ENCODE measurements around the gene DCC. TPM values are rescaled to one million over a fixed set of nuclear protein-coding genes. Genes with fewer than 3 reads are reported as not detected.

DCC gene
- total RNA-seq, 1 experiment from 2014 or later = not detected

DNA sequence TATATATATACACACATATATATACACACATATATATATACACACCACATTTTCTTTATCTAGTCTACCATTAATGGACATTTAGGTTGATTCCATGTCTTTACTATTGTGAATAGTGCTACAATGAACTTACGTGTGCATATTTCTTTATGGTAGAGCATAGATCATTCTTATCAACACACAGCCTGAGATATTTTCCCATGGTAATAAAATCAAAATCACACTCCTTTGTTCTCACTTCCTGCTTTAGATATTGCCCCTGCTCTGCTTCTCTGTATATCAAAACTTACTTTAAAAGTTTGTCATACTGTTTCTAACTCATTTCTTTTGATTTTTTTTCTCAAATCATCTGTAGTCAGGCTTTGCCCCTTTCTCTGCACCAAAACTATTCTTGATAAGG, 119.9 kb downstream of the DCC start:
- no peak for DNase-seq (ENCODE audit: low read depth)
- in situ Hi-C loops (cut with HindIII; ENCODE audit: low pct_unique_long_range_greater_than_20kb, low sequenced_read_pairs) = no loop called here

DNA sequence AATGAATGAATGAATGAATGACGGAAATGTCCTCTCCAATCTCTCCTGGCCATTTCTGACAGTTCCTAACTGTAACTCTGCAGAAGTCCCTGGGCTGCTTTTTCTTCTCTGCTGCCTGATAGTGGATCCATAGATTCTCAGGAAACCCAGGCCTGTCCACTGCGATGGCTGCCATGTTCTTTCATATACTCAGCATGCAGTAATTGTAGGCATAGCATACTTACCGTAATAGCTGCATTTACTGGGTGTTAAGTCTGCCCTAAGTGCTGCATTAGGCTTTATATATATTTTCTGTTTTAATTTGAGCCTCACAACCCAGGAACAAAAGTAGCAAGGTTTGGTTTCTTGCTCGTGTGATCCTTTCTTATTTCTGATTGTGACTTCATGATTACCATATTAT, 122.9 kb downstream of the DCC start:
- no peak for DNase-seq (ENCODE audit: low read depth)
- in situ Hi-C loops (cut with HindIII; ENCODE audit: low pct_unique_long_range_greater_than_20kb, low sequenced_read_pairs) = no loop called here

DNA sequence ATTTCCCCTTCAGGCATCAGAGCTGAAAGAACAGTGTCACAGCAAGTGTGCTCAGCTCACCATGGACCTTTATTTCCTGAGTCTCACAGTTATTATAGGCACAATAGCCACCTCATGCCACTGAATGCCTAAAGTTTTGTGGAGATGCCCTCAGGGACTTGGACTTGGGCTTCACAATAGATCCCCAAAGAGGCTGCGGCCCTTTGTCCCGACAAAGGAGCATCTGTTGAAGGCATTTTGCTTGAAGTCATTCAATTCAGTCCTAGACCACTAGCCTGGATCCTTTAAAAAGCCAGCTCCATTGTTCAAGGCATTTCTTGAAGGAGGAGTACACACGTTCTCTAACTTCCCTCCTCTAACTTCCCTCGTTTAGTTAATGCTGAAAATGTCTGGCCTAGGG, 125.4 kb downstream of the DCC start:
- no peak for DNase-seq (ENCODE audit: low read depth)
- in situ Hi-C loops (cut with HindIII; ENCODE audit: low pct_unique_long_range_greater_than_20kb, low sequenced_read_pairs) = no loop called here

DNA sequence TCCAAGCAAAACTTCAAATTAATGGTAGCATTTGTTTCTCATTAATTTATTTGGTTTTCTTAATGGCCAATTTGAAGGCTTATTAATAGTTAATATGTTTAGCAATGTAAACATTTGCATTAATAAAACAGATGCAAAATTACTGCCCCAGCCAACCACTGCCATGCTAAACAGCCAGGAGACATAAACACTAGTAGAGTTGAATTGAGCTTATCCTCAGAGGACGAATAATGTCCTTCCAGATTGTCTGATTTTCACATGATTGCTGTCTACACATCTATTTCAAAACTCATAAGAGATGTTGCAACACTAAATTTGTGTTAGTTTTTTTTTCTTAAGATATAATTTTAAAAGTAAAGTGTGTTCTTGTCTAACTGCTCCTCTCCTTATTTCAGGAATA, 128.5 kb downstream of the DCC start:
- DNase-seq (ENCODE audit: low read depth) = no peak
- in situ Hi-C loops (cut with HindIII; ENCODE audit: low pct_unique_long_range_greater_than_20kb, low sequenced_read_pairs) = no loop called here

DNA sequence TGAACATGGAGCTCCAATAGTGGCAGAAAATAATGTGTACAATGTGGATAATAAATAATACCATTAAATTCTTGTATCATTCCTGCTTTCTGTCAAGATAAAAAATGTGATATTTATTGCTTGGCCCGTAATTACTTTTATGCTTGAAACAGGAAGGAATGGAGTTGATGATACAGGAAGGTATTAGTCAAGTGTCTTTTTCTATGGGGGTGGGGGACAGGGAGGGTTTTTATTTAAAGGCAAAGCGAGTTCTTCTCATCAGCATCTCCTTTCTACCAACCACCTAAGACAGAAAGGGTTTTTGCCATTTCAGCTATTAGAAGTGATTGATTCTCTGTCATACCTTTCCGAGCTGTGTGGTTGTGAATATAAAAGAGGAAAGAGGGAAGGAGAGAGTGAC, 135.3 kb downstream of the DCC start:
- in situ Hi-C loops (cut with HindIII; ENCODE audit: low pct_unique_long_range_greater_than_20kb, low sequenced_read_pairs) = no loop called here
- DNase-seq (ENCODE audit: low read depth) = no peak

DNA sequence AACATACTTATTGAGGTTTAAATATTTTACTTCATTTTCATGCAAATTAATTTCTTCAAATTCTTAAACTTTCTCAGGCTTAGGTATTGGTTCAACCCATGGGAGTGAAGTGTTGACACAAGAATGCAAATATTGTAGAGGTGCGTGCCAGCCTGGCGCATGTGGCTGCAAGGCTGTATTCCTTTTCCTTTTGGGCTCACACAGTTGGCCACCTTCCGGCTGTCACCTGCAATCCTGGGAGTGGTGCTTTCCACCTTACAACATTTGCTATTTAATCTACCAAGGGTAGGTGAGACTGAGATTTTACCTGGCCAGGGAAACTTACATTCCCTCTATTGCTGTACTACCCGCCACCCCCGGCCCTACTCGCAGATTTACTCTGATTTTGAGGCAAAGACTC, 141.1 kb downstream of the DCC start:
- DNase-seq (ENCODE audit: low read depth) = no peak
- in situ Hi-C loops (cut with HindIII; ENCODE audit: low pct_unique_long_range_greater_than_20kb, low sequenced_read_pairs) = no loop called here

DNA sequence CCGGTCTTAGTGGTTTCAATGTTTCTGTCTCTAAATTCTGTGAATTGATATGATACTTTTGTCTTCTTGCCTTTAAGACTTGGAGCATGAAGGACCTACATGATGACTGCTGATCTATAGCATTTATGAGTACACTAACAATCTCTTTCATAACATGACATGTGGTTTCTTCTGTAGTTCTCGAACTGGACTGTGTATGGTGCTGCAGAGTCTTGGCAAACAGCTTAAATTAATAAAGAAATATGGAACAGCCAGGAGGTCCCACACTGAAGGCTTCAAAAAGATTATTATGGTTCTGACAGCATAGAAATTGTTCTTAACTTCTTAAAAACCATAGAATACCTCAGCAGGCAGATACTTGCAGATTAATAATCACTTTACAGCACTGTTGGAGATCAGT, 145.0 kb downstream of the DCC start:
- in situ Hi-C loops (cut with HindIII; ENCODE audit: low pct_unique_long_range_greater_than_20kb, low sequenced_read_pairs) = no loop called here
- no peak for DNase-seq (ENCODE audit: low read depth)

DNA sequence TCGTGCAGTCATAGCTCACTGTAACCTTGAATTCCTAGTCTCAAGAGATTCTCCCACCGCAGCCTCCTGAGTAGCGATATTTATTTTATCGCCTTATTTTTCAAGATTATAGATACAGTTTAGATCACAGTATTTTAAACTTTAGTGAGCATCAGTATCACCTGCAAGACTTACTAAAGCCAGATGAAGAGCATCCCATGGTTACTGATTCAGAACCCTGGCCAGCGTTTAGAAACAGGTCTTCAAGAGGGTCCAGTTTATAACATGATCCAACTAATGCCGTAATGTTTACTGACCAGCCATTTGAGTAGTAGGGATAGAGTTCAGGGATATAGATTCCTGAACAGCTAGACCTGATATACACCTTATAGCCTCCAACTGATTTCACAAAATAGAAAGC, 146.1 kb downstream of the DCC start:
- in situ Hi-C loops (cut with HindIII; ENCODE audit: low pct_unique_long_range_greater_than_20kb, low sequenced_read_pairs) = no loop called here
- DNase-seq (ENCODE audit: low read depth) = no peak

DNA sequence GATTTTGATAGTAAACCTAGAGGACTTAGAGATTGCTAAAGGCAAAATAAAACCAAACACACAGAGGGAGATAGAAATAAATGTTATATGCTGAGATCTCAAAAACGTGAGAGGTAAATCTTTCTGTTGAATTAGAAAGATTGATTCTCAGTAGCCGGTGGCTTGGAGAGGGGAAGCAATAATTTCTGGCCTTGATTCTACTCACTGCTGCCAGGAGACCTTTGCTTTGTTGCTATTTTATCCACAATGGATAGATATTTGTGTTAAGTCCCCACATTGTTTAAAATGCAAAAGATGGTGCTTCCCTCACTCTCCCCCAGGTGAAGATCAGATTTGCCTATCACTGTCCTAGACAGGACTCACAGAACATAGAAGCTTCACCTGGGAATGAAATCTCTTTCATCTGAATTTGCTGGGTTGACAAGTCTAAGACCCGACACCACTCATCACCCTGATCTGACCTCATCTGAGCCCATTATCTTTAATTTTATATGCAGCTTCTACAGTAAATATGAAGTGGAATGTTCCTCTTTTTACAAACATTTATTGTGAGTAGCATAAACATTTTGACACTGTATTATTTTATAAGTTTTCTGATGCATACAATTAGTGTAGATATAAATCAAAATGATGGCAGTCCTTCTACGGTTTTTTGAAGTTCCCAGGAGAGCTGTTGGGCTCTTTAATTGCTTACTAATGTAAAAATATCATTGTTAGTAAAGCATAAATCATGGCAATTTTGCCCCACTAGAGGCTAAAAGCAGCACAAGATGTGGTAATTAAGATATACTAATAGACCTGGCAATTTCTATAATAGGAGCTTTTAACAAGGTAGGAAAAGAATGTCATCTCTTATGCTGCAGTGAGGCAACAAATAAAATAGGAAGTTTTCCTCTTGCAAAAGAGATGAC, 149.7 kb downstream of the DCC start:
- in situ Hi-C loops (cut with HindIII; ENCODE audit: low pct_unique_long_range_greater_than_20kb, low sequenced_read_pairs) = no loop called here
- DNase-seq (ENCODE audit: low read depth) = no peak

DNA sequence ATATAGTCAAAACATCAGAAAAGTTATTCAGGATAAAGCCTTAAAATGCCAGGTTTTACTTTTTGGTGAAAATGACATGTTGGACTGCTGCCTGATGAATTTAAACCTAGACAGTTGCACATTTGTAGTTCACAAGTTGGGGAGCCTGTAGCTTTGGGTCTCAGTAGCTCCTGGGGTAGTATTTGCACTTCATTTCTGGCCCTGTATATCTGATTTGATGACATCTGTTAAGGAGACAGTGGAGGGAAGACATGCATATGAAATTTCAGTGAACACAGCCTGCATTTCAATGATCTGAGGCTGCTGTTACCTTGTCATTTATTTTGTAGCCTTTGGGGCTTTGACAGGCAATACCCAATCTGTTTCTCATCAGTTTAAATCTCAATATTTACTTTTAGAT, 156.4 kb downstream of the DCC start:
- DNase-seq (ENCODE audit: low read depth) = no peak
- in situ Hi-C loops (cut with HindIII; ENCODE audit: low pct_unique_long_range_greater_than_20kb, low sequenced_read_pairs) = no loop called here

DNA sequence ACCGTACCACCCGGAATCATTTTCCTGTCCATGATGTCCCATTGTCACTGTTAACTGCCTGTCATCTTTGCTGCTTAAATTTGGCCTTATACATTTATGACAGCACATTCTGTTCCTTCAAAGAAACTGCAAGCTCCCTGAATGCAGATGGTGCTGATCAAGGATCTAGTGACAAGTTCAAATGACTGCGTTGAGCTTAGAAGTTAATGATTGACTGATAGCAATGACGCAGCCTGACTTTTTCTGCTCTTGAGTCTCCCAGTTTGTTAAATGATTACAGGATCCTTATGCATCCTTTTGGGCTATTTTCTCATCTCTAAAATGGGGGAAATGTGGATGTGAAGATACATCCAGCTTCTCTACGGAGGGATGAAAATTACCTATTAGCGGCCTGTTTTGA, 159.0 kb downstream of the DCC start:
- in situ Hi-C loops (cut with HindIII; ENCODE audit: low pct_unique_long_range_greater_than_20kb, low sequenced_read_pairs) = no loop called here
- DNase-seq (ENCODE audit: low read depth) = peak; percentile 63

DNA sequence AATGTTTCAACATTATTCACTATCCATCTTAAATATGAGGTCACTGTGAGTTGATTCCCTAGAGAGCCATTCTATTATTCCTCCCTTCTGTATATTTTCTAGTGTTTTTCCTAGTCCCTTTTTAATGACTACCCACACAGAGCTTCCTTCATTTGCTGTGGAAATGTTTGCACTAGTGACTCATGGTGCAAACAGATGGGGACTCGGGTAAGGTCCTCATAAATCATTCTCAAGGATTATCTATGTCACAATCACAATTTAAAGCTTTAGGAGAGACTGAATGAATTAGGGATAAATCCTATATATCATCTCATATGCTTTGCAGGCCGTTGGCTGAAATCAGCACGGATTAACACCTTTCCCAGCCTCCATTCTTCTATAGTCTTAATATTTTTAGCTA, 159.6 kb downstream of the DCC start:
- peak; percentile 57 for DNase-seq (ENCODE audit: low read depth)
- in situ Hi-C loops (cut with HindIII; ENCODE audit: low pct_unique_long_range_greater_than_20kb, low sequenced_read_pairs) = no loop called here

DNA sequence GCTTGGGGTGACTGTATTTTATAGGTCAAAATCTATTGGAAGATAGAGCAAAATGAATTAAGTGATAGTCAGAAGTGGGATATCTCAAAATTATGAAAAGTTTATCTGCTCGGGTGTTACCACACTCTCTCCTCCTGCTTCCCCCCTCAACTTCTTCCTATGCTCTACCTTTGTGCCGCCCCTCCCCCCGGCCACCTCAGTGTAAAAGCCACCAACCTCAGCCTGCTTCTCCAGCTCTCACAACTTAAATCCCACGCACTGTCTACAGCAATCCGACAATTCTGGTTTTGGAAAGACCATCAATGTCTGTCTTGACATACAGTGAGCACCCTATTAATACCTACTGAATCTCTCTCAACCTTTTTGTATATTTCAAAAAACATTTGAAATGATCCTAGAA, 164.6 kb downstream of the DCC start:
- in situ Hi-C loops (cut with HindIII; ENCODE audit: low pct_unique_long_range_greater_than_20kb, low sequenced_read_pairs) = no loop called here
- DNase-seq (ENCODE audit: low read depth) = no peak

DNA sequence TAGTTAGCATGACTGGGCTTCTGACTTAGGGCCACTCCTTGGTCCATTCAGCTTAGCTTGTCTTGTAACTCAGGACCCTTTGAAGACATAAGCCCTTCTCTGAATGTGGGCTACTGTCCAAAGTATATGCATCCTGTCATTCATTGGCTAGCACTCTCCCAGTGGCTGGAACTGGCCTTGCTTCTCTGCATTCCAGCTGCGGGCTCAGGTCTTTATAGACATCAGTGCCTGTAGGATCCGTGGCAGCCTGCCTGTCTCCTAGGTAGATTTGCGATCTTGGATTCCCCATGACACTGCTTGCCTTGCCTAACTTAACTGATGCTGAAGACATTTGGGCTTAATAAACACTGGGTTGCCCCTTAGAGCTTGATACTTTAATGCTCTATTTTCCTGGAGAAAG, 170.1 kb downstream of the DCC start:
- DNase-seq (ENCODE audit: low read depth) = no peak
- in situ Hi-C loops (cut with HindIII; ENCODE audit: low pct_unique_long_range_greater_than_20kb, low sequenced_read_pairs) = no loop called here

DNA sequence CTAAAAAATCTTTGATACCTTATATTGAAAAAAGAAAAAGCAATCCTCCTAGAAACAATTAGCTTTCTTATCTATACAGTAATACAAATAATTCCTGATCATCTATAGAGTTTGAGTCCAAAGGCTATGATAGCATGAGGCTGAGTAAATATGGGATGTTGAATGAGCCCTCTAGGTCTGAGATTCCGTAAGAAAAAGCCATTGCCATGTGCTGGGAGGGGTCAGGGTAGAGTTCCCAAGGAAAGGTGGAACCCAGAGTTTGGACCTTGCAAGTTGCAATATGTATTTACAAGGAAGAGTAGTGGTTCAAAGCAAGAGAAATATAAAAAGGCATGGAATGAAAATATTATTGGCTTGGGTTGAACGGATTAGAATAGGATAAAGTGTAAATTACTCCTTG, 178.1 kb downstream of the DCC start:
- in situ Hi-C loops (cut with HindIII; ENCODE audit: low pct_unique_long_range_greater_than_20kb, low sequenced_read_pairs) = no loop called here
- DNase-seq (ENCODE audit: low read depth) = no peak

DNA sequence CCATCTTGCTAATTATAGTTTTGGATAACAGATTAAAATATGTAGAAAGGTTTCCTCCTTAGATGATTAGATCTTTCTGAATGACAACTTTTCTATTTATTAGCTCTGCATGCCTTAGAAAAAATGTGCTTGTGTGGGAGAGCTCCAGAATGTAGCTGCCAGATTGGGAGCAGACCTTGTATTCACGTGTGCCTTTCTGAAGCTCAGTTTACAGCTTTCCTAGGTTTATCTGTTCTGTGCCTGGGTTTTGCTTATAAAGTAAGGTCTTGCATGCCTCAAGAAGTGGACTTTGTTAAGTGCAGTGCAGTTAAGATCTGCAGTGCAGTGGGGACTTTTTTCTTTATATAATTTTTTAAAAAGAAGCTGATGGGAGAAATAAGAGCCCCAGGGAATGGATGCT, 179.0 kb downstream of the DCC start:
- DNase-seq (ENCODE audit: low read depth) = no peak
- in situ Hi-C loops (cut with HindIII; ENCODE audit: low pct_unique_long_range_greater_than_20kb, low sequenced_read_pairs) = no loop called here

DNA sequence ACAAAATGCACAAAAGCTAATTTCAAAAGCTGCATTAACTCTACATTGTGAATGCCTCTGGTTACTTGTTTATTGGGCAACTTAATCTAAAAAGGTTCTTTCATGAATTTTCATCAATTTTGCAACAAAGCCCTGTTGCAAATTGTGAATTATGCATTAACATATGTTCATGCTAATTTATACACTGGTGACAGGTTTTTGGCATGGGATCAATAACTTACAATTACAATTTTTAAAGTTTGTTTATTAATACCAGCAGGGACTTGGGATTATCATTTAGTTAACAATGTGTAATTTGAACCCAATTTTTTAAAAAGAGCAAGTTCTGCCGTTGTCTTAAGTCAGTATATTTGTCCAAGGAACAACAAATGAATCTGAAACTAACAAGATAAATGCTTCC, 183.6 kb downstream of the DCC start:
- DNase-seq (ENCODE audit: low read depth) = no peak
- in situ Hi-C loops (cut with HindIII; ENCODE audit: low pct_unique_long_range_greater_than_20kb, low sequenced_read_pairs) = no loop called here

DNA sequence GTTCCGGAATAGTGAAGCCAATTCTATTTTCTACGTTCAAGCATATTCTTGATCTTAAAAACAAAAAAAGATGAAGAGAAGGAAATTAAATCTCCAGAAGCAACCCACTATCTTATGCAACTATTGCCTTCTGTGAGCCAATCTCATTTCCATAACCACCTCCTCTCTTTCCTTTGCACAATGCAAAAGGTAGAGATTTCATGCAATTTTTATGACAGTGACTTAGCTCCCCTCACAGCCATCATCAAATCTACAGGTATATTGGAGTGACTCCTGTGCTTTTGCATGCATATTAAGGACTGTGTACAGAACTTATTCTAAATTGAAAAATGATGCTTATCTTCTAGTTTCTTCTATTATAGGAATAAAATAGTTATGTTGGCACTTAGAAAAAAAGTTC, 191.8 kb downstream of the DCC start:
- in situ Hi-C loops (cut with HindIII; ENCODE audit: low pct_unique_long_range_greater_than_20kb, low sequenced_read_pairs) = no loop called here
- no peak for DNase-seq (ENCODE audit: low read depth)

DNA sequence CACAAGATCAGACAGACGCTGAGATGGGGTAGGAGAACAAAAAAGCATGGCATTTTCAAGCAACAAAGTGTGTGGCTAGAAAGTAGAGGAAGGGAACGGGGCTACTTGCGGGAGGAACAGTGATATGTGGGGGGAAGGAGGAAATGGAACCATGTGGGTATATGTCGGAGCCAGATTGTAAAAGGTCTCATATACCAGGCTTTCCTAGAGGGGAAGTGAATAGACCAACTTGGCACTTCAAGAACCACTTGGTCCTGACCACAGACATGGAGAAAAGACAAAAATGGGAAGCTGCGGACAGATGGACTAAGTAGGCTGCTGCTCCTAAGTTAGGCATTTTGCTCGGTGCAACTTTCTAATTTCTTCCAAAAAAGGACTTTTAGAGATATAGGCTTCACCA, 196.0 kb downstream of the DCC start:
- in situ Hi-C loops (cut with HindIII; ENCODE audit: low pct_unique_long_range_greater_than_20kb, low sequenced_read_pairs) = no loop called here

DNA sequence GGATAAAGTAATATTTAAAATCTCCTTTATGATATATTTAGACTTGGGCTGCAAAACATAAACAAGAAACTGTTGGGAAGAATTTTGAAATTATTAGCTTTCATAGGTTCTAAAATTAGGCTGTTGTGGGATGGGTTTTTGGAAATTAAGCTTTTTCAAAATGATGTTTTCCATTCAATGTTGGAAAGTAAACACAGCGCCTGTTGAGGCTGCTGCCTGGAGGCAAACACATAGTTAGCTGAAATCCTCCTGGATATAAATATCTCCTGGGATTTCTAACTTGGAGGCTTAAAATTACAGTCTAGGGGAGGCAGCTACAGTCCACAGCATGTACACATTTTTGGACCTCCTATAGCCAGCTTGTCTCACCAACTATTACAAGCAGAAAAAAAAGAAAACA, 197.3 kb downstream of the DCC start:
- DNase-seq (ENCODE audit: low read depth) = no peak
- in situ Hi-C loops (cut with HindIII; ENCODE audit: low pct_unique_long_range_greater_than_20kb, low sequenced_read_pairs) = no loop called here

More for the DNA sequence above, 196.0 kb downstream of the DCC start:
- DNase-seq (ENCODE audit: low read depth) = no peak
